Naive thymus-derived CD4-positive, alpha-beta T cell (primary cell): ENCODE results near the gene CCDC167. TPM values are rescaled to one million over a fixed set of nuclear protein-coding genes. Genes with fewer than 3 reads are reported as not detected.

Experiments
- ATAC-seq: fragments of 150-1000 bp; cut with Tn5 transposase; 2 replicates; pipeline ENCODE4 v1.10.0; 2021; ENCODE audit warnings: mild to moderate bottlenecking, moderate library complexity
- CTCF ChIA-PET: fragments of 350-600 bp; sonication (Branson Sonifier 250); formaldehyde crosslinking; loops from one replicate; lab custom pipeline; 2021; ENCODE audit warnings: antibody characterized with exemption; lab: Charles Lee
- POLR2A ChIA-PET: fragments of 350-600 bp; sonication (Branson Sonifier 250); formaldehyde crosslinking; loops from one replicate; lab custom pipeline; 2021; ENCODE audit warnings: antibody characterized with exemption, inconsistent platforms; lab: Charles Lee
- DNase-seq, 9 donors: peaks; one replicate each; pipeline versions ENCODE4 v3.0.0 to v3.0.0-alpha.2; 2020 to 2022; ENCODE audit warnings: mixed read lengths in 1 of 9
- H3K27ac ChIP-seq: one replicate; pipeline ENCODE4 v1.7.0; 2013; ENCODE audit warnings: mild to moderate bottlenecking, low read depth, low read length, moderate library complexity
- H3K27me3 ChIP-seq, 2 donors: one replicate each; pipeline ENCODE4 v1.7.0; 2013; ENCODE audit warnings: low read length in 2 of 2, mild to moderate bottlenecking in 2 of 2, moderate library complexity in 2 of 2; ENCODE audit not compliant: control insufficient read depth in 2 of 2, insufficient read depth in 2 of 2
- H3K36me3 ChIP-seq, 3 experiments: 1 replicate in 2 of 3; 2 replicates in 1 of 3; pipeline ENCODE4 v1.7.0; 2013; ENCODE audit warnings: low read length in 3 of 3, mild to moderate bottlenecking in 3 of 3, moderate library complexity in 1 of 3; ENCODE audit not compliant: insufficient read depth in 3 of 3, control insufficient read depth in 2 of 3
- H3K4me1 ChIP-seq, 2 donors: one replicate each; pipeline ENCODE4 v1.7.0; 2013; ENCODE audit warnings: low read length in 2 of 2, mild to moderate bottlenecking in 2 of 2, moderate library complexity in 1 of 2; ENCODE audit not compliant: control insufficient read depth in 2 of 2, insufficient read depth in 2 of 2
- H3K4me3 ChIP-seq: 2 replicates; pipeline ENCODE4 v1.7.0; 2013; ENCODE audit warnings: mild to moderate bottlenecking, low read length
- H3K9me3 ChIP-seq, 3 experiments: 1 replicate in 2 of 3; 2 replicates in 1 of 3; pipeline ENCODE4 v1.7.0; 2013; ENCODE audit warnings: low read length in 3 of 3; ENCODE audit not compliant: control insufficient read depth in 2 of 3
- H3K27ac Mint-ChIP-seq, 9 donors: one replicate each; pipeline ENCODE4 v1.8.0; 2020 to 2022; ENCODE audit warnings: mixed read lengths in 9 of 9, mild to moderate bottlenecking in 8 of 9, moderate library complexity in 5 of 9, inconsistent platforms in 2 of 9
- H3K27me3 Mint-ChIP-seq, 5 donors: one replicate each; pipeline ENCODE4 v1.8.0; 2021 to 2022; ENCODE audit warnings: mixed read lengths in 5 of 5, mild to moderate bottlenecking in 1 of 5
- H3K36me3 Mint-ChIP-seq, 5 donors: one replicate each; pipeline ENCODE4 v1.8.0; 2020 to 2022; ENCODE audit warnings: mixed read lengths in 5 of 5, mild to moderate bottlenecking in 3 of 5, inconsistent platforms in 1 of 5
- H3K4me1 Mint-ChIP-seq, 7 donors: one replicate each; pipeline ENCODE4 v1.8.0; 2020 to 2022; ENCODE audit warnings: mixed read lengths in 7 of 7, mild to moderate bottlenecking in 3 of 7, inconsistent platforms in 1 of 7
- H3K4me3 Mint-ChIP-seq, 10 donors: one replicate each; pipeline ENCODE4 v1.8.0; 2020 to 2022; ENCODE audit warnings: mild to moderate bottlenecking in 10 of 10, mixed read lengths in 10 of 10, moderate library complexity in 6 of 10, inconsistent platforms in 2 of 10
- H3K9me3 Mint-ChIP-seq, 11 donors: one replicate each; pipeline ENCODE4 v1.8.0; 2020 to 2022; ENCODE audit warnings: mixed read lengths in 11 of 11, mild to moderate bottlenecking in 4 of 11, inconsistent platforms in 1 of 11, moderate library complexity in 1 of 11
- intact Hi-C, 2 donors: fragments of 100-400 bp; cut with micrococcal nuclease; formaldehyde crosslinking; loops; one replicate each; pipeline ENCODE4 v1.15.1; 2023
- polyA plus RNA-seq, 2 donors: library from polyadenylated mRNA; unstranded; fragments of 300-500 nt; fragmentation: Illumina TruSeq; gene quantifications; one replicate each; pipeline ENCODE4 v1.2.3, GENCODE V29; 2021
- total RNA-seq, 6 experiments: library from RNA in 5 of 6; stranded (reverse) in 5 of 6; gene quantifications; 1 replicate in 5 of 6; 2 replicates in 1 of 6; pipeline ENCODE4 v1.2.3 and lab custom pipeline; 2021 to 2026

CCDC167 gene
- total and polyA plus RNA-seq, 7 experiments from 2014 or later, result 13.8 to 95.5 (median 23.5) TPM

DNA sequence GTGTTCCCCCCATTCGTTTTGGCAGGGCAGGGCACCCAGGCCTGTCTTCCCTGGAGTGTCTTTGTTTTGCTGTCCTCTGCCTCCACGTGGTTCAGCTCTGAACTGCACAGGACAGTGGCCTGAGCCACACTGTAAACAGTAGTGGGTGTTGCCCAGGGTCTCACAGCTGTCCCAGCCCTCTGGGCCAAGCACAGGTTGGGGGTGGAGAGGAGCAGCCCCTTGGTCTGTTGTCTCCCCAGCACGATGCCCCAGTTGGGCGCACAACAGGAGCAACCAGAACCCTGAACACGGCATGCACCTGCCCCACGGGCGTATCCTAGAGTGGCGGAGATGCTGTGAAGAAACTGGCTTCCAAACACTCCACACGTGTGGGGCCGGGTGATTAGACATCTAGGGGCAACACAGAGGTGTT lies 14.4 kb downstream of the CCDC167 start:
- intact Hi-C loops, result loop anchor here in 1 of 2 donors (10.0 kb wide), 1 partner anchor 160 kb away; no protein-coding TSS in a partner anchor
- Mint-ChIP-seq H3K4me3 (no peak overlapping the region), H3K27me3 (no peaks in the 10 kb centered on the region), H3K9me3 (no peaks in the 10 kb centered on the region), H3K27ac (peak overlapping the region in 2 of 9 donors; percentile 9 to 40), H3K36me3 (peaks cover 0 to 13% (median 8%) of the 10 kb centered on the region in 5 donors), H3K4me1 (peaks cover 19 to 46% (median 30%) of the 10 kb centered on the region in 7 donors)
- Histone ChIP-seq H3K9me3 (no peaks in the 10 kb centered on the region), H3K4me1 (peaks cover 20 to 23% of the 10 kb centered on the region in 2 donors), H3K4me3 (no peak overlapping the region), H3K36me3 (peaks cover 0 to 42% (median 5%) of the 10 kb centered on the region in 3 experiments), H3K27me3 (no peaks in the 10 kb centered on the region), H3K27ac (no peak overlapping the region)
- POLR2A ChIA-PET, result interaction anchor here (0.6 to 1.6 kb wide), 5 partner anchors 16 to 81 kb away, joined by 3 to 5 read pairs (median 4); no protein-coding TSS in a partner anchor
- CTCF ChIA-PET, result interaction anchor here (0.7 to 4.3 kb wide), 10 partner anchors 15 to 207 kb away, joined by 3 to 31 read pairs (median 4); partner anchors contain the start of gene CCDC167
- DNase-seq (no peak), ATAC-seq (no peak)

DNA sequence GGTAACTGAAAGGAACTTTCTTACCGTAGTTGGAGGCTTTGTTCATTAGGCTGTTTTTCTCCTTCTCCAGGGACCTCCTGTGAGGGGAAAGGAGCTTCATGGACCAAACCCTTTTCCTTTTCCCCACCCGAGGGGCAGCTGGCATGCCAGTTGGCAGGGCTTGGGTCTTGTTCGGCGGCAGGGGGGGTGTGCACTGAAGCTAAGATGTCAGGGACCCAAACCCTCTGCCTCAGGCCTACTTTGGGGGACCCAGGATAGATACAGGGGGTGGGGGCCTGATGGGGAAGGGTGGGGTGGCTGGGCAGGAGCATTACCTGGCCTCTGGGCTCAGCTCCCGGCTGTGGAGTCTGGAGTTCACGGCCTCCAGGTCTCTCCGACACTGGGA lies 14.9 kb downstream of the CCDC167 start:
- peaks cover 15 to 18% of the 10 kb centered on the region in 2 donors for H3K4me1 ChIP-seq
- no peaks in the 10 kb centered on the region for H3K27me3 ChIP-seq
- peaks cover 0 to 48% (median 8%) of the 10 kb centered on the region in 3 experiments for H3K36me3 ChIP-seq
- no peak for ATAC-seq
- intact Hi-C loops, result loop anchor here (1.0 to 10.0 kb wide), 8 partner anchors 15 to 1008 kb away; partner anchors contain the start of gene CCDC167 (in 1 of the 2)
- H3K9me3 Mint-ChIP-seq, result no peaks in the 10 kb centered on the region
- no peak overlapping the region for H3K27ac ChIP-seq
- ChIA-PET CTCF (interaction anchor here (0.7 to 4.3 kb wide), 10 partner anchors 15 to 208 kb away, joined by 3 to 31 read pairs (median 4); partner anchors contain the start of gene CCDC167), POLR2A (interaction anchor here (0.6 to 1.6 kb wide), 5 partner anchors 17 to 81 kb away, joined by 3 to 5 read pairs (median 4); no protein-coding TSS in a partner anchor)
- DNase-seq, result no peak
- H3K27ac Mint-ChIP-seq, result no peak overlapping the region
- peaks cover 0 to 13% (median 8%) of the 10 kb centered on the region in 5 donors for H3K36me3 Mint-ChIP-seq
- H3K4me3 ChIP-seq, result no peak overlapping the region
- H3K9me3 ChIP-seq, result no peaks in the 10 kb centered on the region
- H3K27me3 Mint-ChIP-seq, result no peaks in the 10 kb centered on the region
- no peak overlapping the region for H3K4me3 Mint-ChIP-seq
- H3K4me1 Mint-ChIP-seq, result peaks cover 15 to 40% (median 25%) of the 10 kb centered on the region in 7 donors

DNA sequence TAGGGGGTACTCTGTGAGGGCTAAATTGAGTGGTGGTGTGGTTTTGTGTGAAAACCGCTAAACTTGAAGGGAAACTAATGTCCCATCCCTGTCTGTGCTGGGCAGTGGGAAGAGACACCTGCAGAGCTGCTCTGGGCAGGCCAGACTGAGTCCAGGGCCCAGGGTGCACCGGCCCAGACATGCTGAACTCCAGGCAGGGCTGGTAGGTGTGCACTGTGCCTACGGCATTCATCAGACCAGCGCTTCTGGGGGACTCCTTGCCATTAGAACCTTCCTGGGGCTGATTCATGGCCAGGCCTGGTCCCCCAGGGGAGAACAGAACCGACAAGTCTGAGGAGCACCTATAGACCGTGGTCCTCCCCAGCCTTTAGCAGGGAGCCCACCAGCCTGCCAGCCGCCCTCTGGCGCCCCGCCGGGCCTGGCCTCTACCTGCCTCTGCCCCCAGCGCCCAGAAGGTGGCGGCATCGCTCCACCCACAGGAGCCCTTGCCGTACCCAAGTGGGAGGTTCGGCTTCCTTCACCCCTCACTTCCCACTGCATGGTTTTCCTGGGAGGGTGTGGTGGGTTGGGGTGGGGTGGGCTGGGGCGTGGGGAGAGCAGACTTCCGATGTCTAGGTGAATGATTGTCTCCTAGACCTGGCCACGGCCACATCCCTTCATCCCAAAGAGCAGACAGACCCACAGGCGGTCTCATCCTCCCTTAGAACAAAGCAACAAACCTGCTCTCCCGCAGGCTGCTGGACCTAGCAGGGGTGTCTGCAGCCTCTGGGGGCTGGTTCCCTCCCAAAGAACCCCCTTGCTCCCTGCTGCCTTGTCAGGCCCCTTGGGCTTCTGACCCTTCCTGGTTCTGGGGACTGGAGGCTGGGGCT lies 15.5 kb downstream of the CCDC167 start:
- POLR2A ChIA-PET, result interaction anchor here (0.7 to 1.6 kb wide), 4 partner anchors 32 to 82 kb away, joined by 3 to 5 read pairs (median 4); no protein-coding TSS in a partner anchor

DNA sequence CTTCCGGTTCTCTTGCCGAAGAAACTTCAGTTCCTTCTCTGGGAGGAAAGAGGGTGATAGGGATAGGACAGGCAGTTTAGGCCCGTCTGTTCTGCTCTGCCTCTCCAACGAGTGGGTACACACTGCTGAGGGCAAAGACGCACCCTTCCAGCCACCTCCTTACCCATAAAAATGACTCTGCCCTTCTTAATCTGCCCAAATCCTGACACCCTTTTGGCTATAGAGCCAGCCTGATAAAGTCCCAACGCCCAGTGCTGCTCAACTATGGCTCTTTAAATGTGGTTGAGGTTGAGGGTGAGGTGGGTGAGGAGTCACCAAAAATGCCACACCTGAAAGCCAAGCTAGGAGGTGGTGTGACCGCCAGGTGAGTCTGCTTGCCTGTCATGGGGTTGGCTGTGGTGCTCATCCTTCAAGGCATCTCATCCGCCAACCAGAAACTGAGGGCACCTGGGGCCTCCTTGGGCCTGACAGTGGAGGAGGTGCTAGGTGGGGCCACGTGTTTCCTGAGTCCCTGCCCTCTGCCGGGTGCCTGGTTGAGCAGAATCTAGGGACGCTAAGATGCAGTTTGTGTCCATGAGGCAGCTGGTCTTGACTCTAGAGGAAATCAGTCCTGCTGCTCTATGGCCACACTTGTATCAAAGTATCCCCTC lies 16.3 kb downstream of the CCDC167 start:
- H3K27ac ChIP-seq, result no peak overlapping the region
- no peaks in the 10 kb centered on the region for H3K27me3 ChIP-seq
- no peak for DNase-seq
- H3K4me3 ChIP-seq, result no peak overlapping the region
- Mint-ChIP-seq H3K27ac (peak overlapping the region in 4 of 9 donors; percentile 3 to 51 (median 32)), H3K4me3 (no peak overlapping the region), H3K36me3 (peaks cover 0 to 15% (median 8%) of the 10 kb centered on the region in 5 donors), H3K27me3 (no peaks in the 10 kb centered on the region), H3K9me3 (no peaks in the 10 kb centered on the region), H3K4me1 (peaks cover 6 to 28% (median 12%) of the 10 kb centered on the region in 7 donors)
- ChIA-PET POLR2A (no interaction called here), CTCF (interaction anchor here (0.7 to 4.3 kb wide), 7 partner anchors 12 to 209 kb away, joined by 3 to 31 read pairs (median 4); no protein-coding TSS in a partner anchor)
- H3K36me3 ChIP-seq, result peaks cover 0 to 62% (median 10%) of the 10 kb centered on the region in 3 experiments
- ATAC-seq, result peak; percentile 14
- no peaks in the 10 kb centered on the region for H3K9me3 ChIP-seq
- peaks cover 4 to 10% of the 10 kb centered on the region in 2 donors for H3K4me1 ChIP-seq
- intact Hi-C loops, result loop anchor here (5.0 to 10.0 kb wide), 3 partner anchors 101 to 1009 kb away; no protein-coding TSS in a partner anchor

More for the DNA sequence above, 15.5 kb downstream of the CCDC167 start:
- ATAC-seq (peak; percentile 85), DNase-seq (peak; percentile 56 to 85 (median 70))
- Mint-ChIP-seq H3K36me3 (peaks cover 0 to 13% (median 8%) of the 10 kb centered on the region in 5 donors), H3K27me3 (no peaks in the 10 kb centered on the region), H3K4me1 (peaks cover 13 to 35% (median 20%) of the 10 kb centered on the region in 7 donors), H3K4me3 (no peak overlapping the region), H3K27ac (peak overlapping the region in 2 of 9 donors; percentile 25 to 36), H3K9me3 (no peaks in the 10 kb centered on the region)
- intact Hi-C loops, result loop anchor here (1.0 to 10.0 kb wide), 8 partner anchors 15 to 1008 kb away; partner anchors contain the start of gene CCDC167 (in 1 of the 2)
- H3K9me3 ChIP-seq, result no peaks in the 10 kb centered on the region
- no peak overlapping the region for H3K27ac ChIP-seq
- peaks cover 9 to 16% of the 10 kb centered on the region in 2 donors for H3K4me1 ChIP-seq
- peaks cover 0 to 54% (median 8%) of the 10 kb centered on the region in 3 experiments for H3K36me3 ChIP-seq
- CTCF ChIA-PET, result interaction anchor here (0.7 to 4.3 kb wide), 15 partner anchors 13 to 209 kb away, joined by 3 to 31 read pairs (median 4); partner anchors contain the start of gene CCDC167
- no peak overlapping the region for H3K4me3 ChIP-seq
- no peaks in the 10 kb centered on the region for H3K27me3 ChIP-seq

DNA sequence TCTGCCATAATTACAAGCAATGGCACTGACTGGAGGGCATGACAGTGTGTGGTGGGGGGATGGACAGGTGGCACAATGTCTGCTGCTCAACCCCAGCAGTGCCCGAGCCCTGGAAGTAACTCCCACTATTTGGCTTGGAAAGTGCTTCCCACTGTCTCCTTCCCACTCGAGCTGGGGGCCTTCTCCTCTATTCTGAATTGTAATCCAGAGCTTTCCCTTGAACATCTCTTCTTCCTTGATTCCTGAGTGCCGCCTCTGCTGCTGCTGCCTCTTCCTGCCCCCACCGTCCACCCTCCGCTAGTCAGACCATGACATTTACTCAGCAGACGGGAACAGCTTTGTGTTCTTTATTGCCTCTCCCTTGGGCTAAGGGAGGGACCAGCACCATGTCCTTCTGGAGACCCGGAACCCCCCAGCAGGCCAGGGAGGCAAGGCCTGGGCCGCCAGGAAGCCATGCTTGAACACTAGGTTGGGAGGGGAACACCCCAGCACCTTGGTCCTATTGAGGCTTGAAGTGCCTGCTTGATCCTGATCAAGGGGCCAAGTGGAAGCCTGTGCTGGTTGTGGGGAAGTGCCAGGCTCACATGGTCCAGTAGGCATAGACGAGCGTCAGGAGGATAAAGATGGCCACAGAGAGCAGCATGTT lies 17.0 kb downstream of the CCDC167 start:
- peaks cover 2 to 21% (median 6%) of the 10 kb centered on the region in 7 donors for H3K4me1 Mint-ChIP-seq
- H3K27me3 Mint-ChIP-seq, result no peaks in the 10 kb centered on the region
- no peak overlapping the region for H3K27ac ChIP-seq
- peaks cover 0 to 68% (median 14%) of the 10 kb centered on the region in 3 experiments for H3K36me3 ChIP-seq
- no peak overlapping the region for H3K4me3 Mint-ChIP-seq
- POLR2A ChIA-PET, result interaction anchor here (0.8 kb wide), 1 partner anchor 210 kb away, joined by 3 read pairs; no protein-coding TSS in a partner anchor
- H3K9me3 Mint-ChIP-seq, result no peaks in the 10 kb centered on the region
- H3K27ac Mint-ChIP-seq, result peak overlapping the region in 3 of 9 donors; percentile 8 to 39 (median 10)
- no peaks in the 10 kb centered on the region for H3K9me3 ChIP-seq
- no peak for DNase-seq
- ATAC-seq, result no peak
- H3K36me3 Mint-ChIP-seq, result peaks cover 0 to 15% (median 8%) of the 10 kb centered on the region in 5 donors
- no peaks in the 10 kb centered on the region for H3K27me3 ChIP-seq
- H3K4me1 ChIP-seq, result peaks cover 0 to 5% of the 10 kb centered on the region in 2 donors
- intact Hi-C loops, result loop anchor here (5.0 to 10.0 kb wide), 3 partner anchors 100 to 1010 kb away; no protein-coding TSS in a partner anchor
- H3K4me3 ChIP-seq, result no peak overlapping the region
- CTCF ChIA-PET, result interaction anchor here (0.9 to 4.3 kb wide), 4 partner anchors 21 to 210 kb away, joined by 4 to 31 read pairs (median 6); no protein-coding TSS in a partner anchor
